Cardiac muscle cell (in vitro differentiated cells and primary cell): ENCODE data around the gene HOXA11. TPM values are rescaled to one million over a fixed set of nuclear protein-coding genes. Genes with fewer than 3 reads are reported as not detected.
A peak's percentile ranks its signal among the peaks of the same experiment; 100 is the strongest.

Experiments used
- DNase-seq, 2 donors: peaks; one replicate each; pipeline versions ENCODE4 v3.0.0 to v3.0.0-alpha.2; 2010 to 2017; ENCODE audit warnings: low read depth in 1 of 2, low spot score in 1 of 2
- H3K27ac ChIP-seq: fragments of 200-600 bp; sonication (generic); 2 replicates; pipeline ENCODE4 v1.5.1; 2016
- H3K27me3 ChIP-seq: fragments of 200-600 bp; sonication (generic); 2 replicates; pipeline ENCODE4 v1.6.0; 2016; ENCODE audit warnings: control low read depth
- H3K36me3 ChIP-seq: fragments of 200-600 bp; sonication (generic); 2 replicates; pipeline ENCODE4 v1.5.1; 2016; ENCODE audit warnings: control low read depth
- H3K4me1 ChIP-seq: fragments of 200-600 bp; sonication (generic); 2 replicates; pipeline ENCODE4 v1.8.1; 2017; ENCODE audit warnings: low read depth, mild to moderate bottlenecking, mixed run types
- H3K4me3 ChIP-seq: fragments of 200-600 bp; sonication (generic); 2 replicates; pipeline ENCODE4 v1.5.1; 2016; ENCODE audit warnings: mild to moderate bottlenecking
- H3K9me3 ChIP-seq: fragments of 200-600 bp; sonication (generic); 2 replicates; pipeline ENCODE4 v1.5.1; 2017; ENCODE audit warnings: low read depth, mild to moderate bottlenecking, control low read depth
- CTCF ChIP-seq: IDR thresholded peaks from 2 replicates; pipeline ENCODE4 v1.5.1; 2012; ENCODE audit warnings: low read depth, mild to moderate bottlenecking, low read length
- polyA plus RNA-seq: library from polyadenylated mRNA; unstranded; fragments of >200 nt; fragmentation: Nextera tagmentation; extraction: Ambion mirVana; gene quantifications from 2 replicates; pipeline ENCODE4 v1.2.1, GENCODE V29; 2016
- total RNA-seq: library from RNA; depleted of rRNA; stranded (reverse); fragments of >200 nt; gene quantifications from 2 replicates; pipeline ENCODE4 v1.2.3, GENCODE V29; 2016

The HOXA11 gene
- total and polyA plus RNA-seq, 2 experiments from 2014 or later = not detected

GRCh38 chr7:27160145-27160545 lies 24.9 kb downstream of the HOXA11 start:
- Histone ChIP-seq H3K4me1 (no peaks in the 10 kb centered on the region), H3K36me3 (no peaks in the 10 kb centered on the region), H3K27ac (no peak overlapping the region), H3K9me3 (no peaks in the 10 kb centered on the region), H3K4me3 (peak overlapping the region; percentile 45), H3K27me3 (peaks cover 100% of the 10 kb centered on the region)
- TF ChIP-seq CTCF = no peak
- no peak for DNase-seq

- H3K9me3 ChIP-seq = no peaks in the 10 kb centered on the region
- no peaks in the 10 kb centered on the region for H3K4me1 ChIP-seq
- no peak for DNase-seq
- no peaks in the 10 kb centered on the region for H3K36me3 ChIP-seq
- no peak overlapping the region for H3K4me3 ChIP-seq
- no peak for TF ChIP-seq CTCF
- peaks cover 100% of the 10 kb centered on the region for H3K27me3 ChIP-seq
- H3K27ac ChIP-seq = no peak overlapping the region
Measured at GRCh38 chr7:27159266-27160144, 25.5 kb downstream of the HOXA11 start.

GRCh38 chr7:27158436-27159265 lies 26.4 kb downstream of the HOXA11 start:
- H3K36me3 ChIP-seq = no peaks in the 10 kb centered on the region
- no peak overlapping the region for H3K4me3 ChIP-seq
- no peak for TF ChIP-seq CTCF
- no peak overlapping the region for H3K27ac ChIP-seq
- H3K4me1 ChIP-seq = no peaks in the 10 kb centered on the region
- peaks cover 100% of the 10 kb centered on the region for H3K27me3 ChIP-seq
- H3K9me3 ChIP-seq = no peaks in the 10 kb centered on the region
- DNase-seq = no peak

GRCh38 chr7:27157702-27158431 lies 27.2 kb downstream of the HOXA11 start:
- no peak for TF ChIP-seq CTCF
- Histone ChIP-seq H3K4me1 (no peaks in the 10 kb centered on the region), H3K9me3 (no peaks in the 10 kb centered on the region), H3K27me3 (peaks cover 100% of the 10 kb centered on the region), H3K4me3 (no peak overlapping the region), H3K36me3 (no peaks in the 10 kb centered on the region), H3K27ac (no peak overlapping the region)
- no peak for DNase-seq
